OCI-LY7 (cell line): ENCODE data around the gene UBXN7.

Experiments
- EZH2phosphoT487 ChIP-seq: fragments of 200-600 bp; sonication (generic); IDR thresholded peaks from 2 replicates; pipeline ENCODE4 v1.6.1; 2018; ENCODE audit warnings: low read depth, borderline replicate concordance, mild to moderate bottlenecking, mixed run types, antibody characterized with exemption, low read length, moderate library complexity, mixed read lengths
- TF ChIP-seq, protein P1 (sequence below): fragments of 200-600 bp; sonication (generic); conservative IDR thresholded peaks from 2 replicates; pipeline ENCODE4 v1.5.1; 2014; ENCODE audit warnings: mild to moderate bottlenecking, antibody characterized with exemption, low read length, moderate library complexity, mixed read lengths

DNA sequence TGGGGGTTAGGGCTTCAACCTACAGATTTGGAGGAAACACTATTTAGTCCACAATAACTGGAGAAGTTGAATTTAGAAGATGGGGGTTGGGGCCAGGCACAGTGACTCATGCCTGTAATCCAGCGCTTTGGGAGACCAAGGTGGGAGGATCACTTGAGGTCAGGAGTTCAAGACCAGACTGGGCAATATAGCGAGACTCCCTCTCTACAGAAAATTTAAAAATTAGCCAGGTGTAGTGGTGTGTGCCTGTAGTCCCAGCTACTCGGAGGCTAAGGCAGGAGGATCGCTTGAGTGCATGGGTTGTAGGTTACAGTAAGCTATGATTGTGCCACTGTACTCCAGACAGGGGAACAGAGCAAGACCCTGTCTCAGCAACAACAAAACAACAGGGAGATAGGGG, 109.2 kb downstream of the UBXN7 start:
- TF ChIP-seq, protein P1, sequence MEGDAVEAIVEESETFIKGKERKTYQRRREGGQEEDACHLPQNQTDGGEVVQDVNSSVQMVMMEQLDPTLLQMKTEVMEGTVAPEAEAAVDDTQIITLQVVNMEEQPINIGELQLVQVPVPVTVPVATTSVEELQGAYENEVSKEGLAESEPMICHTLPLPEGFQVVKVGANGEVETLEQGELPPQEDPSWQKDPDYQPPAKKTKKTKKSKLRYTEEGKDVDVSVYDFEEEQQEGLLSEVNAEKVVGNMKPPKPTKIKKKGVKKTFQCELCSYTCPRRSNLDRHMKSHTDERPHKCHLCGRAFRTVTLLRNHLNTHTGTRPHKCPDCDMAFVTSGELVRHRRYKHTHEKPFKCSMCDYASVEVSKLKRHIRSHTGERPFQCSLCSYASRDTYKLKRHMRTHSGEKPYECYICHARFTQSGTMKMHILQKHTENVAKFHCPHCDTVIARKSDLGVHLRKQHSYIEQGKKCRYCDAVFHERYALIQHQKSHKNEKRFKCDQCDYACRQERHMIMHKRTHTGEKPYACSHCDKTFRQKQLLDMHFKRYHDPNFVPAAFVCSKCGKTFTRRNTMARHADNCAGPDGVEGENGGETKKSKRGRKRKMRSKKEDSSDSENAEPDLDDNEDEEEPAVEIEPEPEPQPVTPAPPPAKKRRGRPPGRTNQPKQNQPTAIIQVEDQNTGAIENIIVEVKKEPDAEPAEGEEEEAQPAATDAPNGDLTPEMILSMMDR: no peak
- TF ChIP-seq EZH2phosphoT487: no peak
